Spleen (tissue), 11 donors: ENCODE measurements around the gene SRSF9. TPM values are rescaled to one million over a fixed set of nuclear protein-coding genes. Genes with fewer than 3 reads are reported as not detected.
A peak's percentile ranks its signal among the peaks of the same experiment; 100 is the strongest.

ENCODE experiments used
- DNase-seq: peaks from one replicate; pipeline ENCODE4 v3.0.0-alpha.2; 2020
- H3K27ac ChIP-seq, 8 donors: fragments of 200-600 bp; sonication (generic) in 7 of 8; 1 replicate in 4 of 8; 2 replicates in 4 of 8; pipeline versions ENCODE4 v1.5.0 to v1.8.0; 2016 to 2021; ENCODE audit warnings: inconsistent platforms in 4 of 8, mild to moderate bottlenecking in 4 of 8, moderate library complexity in 1 of 8
- H3K27me3 ChIP-seq, 7 donors: fragments of 200-600 bp; sonication (generic) in 6 of 7; replicated peaks in 1 of 7; 1 replicate in 4 of 7; 2 replicates in 3 of 7; pipeline versions ENCODE4 v1.5.0 to v1.8.0; 2016 to 2021; ENCODE audit warnings: inconsistent platforms in 3 of 7, mild to moderate bottlenecking in 1 of 7
- H3K36me3 ChIP-seq, 6 donors: fragments of 200-600 bp; sonication (generic) in 5 of 6; 1 replicate in 4 of 6; 2 replicates in 2 of 6; pipeline versions ENCODE4 v1.5.0 to v1.8.0; 2016 to 2021; ENCODE audit warnings: inconsistent platforms in 2 of 6
- H3K4me1 ChIP-seq, 6 donors: fragments of 200-600 bp; sonication (generic) in 5 of 6; 1 replicate in 3 of 6; 2 replicates in 3 of 6; pipeline versions ENCODE4 v1.5.0 to v1.8.0; 2016 to 2021; ENCODE audit warnings: inconsistent platforms in 3 of 6
- H3K4me3 ChIP-seq, 8 donors: fragments of 200-600 bp; sonication (generic) in 7 of 8; 1 replicate in 4 of 8; 2 replicates in 4 of 8; pipeline versions ENCODE4 v1.5.0 to v1.8.0; 2016 to 2021; ENCODE audit warnings: inconsistent platforms in 4 of 8, mild to moderate bottlenecking in 4 of 8, moderate library complexity in 2 of 8
- H3K9me3 ChIP-seq, 8 donors: fragments of 200-600 bp; sonication (generic) in 7 of 8; 1 replicate in 4 of 8; 2 replicates in 4 of 8; pipeline versions ENCODE4 v1.5.0 to v1.8.0; 2016 to 2021; ENCODE audit warnings: inconsistent platforms in 4 of 8
- CTCF ChIP-seq, 11 experiments: fragments of 200-600 bp in 7 of 11; fragments of 450-650 bp in 4 of 11; sonication (generic) in 4 of 11; IDR thresholded peaks in 8 of 11; conservative IDR thresholded peaks in 3 of 11; 1 replicate in 7 of 11; 2 replicates in 4 of 11; pipeline versions ENCODE4 v1.4.0 to v1.8.0; 2016 to 2021; ENCODE audit warnings: antibody characterized with exemption in 11 of 11, inconsistent platforms in 4 of 11, mild to moderate bottlenecking in 1 of 11
- POLR2A ChIP-seq, 3 donors: fragments of 450-650 bp; IDR thresholded peaks; one replicate each; pipeline ENCODE4 v1.5.1; 2017; ENCODE audit warnings: antibody characterized with exemption in 3 of 3, mild to moderate bottlenecking in 1 of 3
- POLR2AphosphoS5 ChIP-seq, 3 donors: sonication (generic); formaldehyde crosslinking; IDR thresholded peaks; one replicate each; pipeline ENCODE4 v1.5.1; 2017; ENCODE audit warnings: antibody characterized with exemption in 3 of 3
- WGBS, 5 donors: extraction: QIAGEN DNeasy Blood & Tissue Kit in 3 of 5; methylation state at CpG; one replicate each; pipeline versions ENCODE4 v1.1.5 to v1.1.7; 2013 to 2018; 5-methylcytosine and 5-hydroxymethylcytosine counted together
- intact Hi-C: fragments of 100-400 bp; cut with DNase I; formaldehyde crosslinking; loops from one replicate; pipeline ENCODE4 v1.15.0; 2023; ENCODE audit warnings: low total_unique reads
- polyA plus RNA-seq, 3 donors: library from polyadenylated mRNA; stranded (reverse); fragments of 200-250 nt; gene quantifications; one replicate each; pipeline ENCODE4 v1.2.1, GENCODE V29; 2013
- total RNA-seq, 7 donors: library from RNA; depleted of rRNA in 3 of 7; stranded (reverse); fragments of >200 nt in 3 of 7; fragmentation: NEBNext Ultra II Directional in 4 of 7; extraction: Animal tissue kit (Norgen Biotek cat#: 25700) in 4 of 7; gene quantifications; one replicate each; pipeline versions ENCODE4 v1.1.0 to v1.2.1, GENCODE V29; 2016 to 2021
- donor health status: healthy with polysubstance abuse.
- donor health status: DM: no; HTN: no; CAD: no; lungs with moderate emphysema.
- donor health status: DM: no; HTN: no; CAD: no.
- donor health status: Bipolar disorder and iron deficiency.
- donor health status: healthy.
- donor health status: DM: no; HTN: no; CAD: no.
- donor health status: DM: yes; HTN: yes; CAD: no.

The SRSF9 gene
- total and polyA plus RNA-seq, 10 donors = 107 to 166 (median 143) TPM

GRCh38 chr12:120465756-120466155 lies 3.8 kb downstream of the SRSF9 start:
- TF ChIP-seq POLR2A (IDR thresholded peaks at IDR 0.05) (no peak), POLR2AphosphoS5 (IDR thresholded peaks at IDR 0.05) (no peak), CTCF (IDR thresholded peaks at IDR 0.05 in 8 of 11, conservative IDR thresholded peaks at IDR 0.05 in 3 of 11) (no peak)
- H3K4me3 ChIP-seq = no peak overlapping the region
- intact Hi-C loops = no loop called here
- H3K36me3 ChIP-seq = peaks cover 0 to 70% (median 61%) of the 10 kb centered on the region in 6 donors
- 45 to 61% (median 50%) methylated on average over 5 of the region's 5 CpGs for WGBS, 5 donors
- H3K9me3 ChIP-seq = no peaks in the 10 kb centered on the region
- no peaks in the 10 kb centered on the region for H3K27me3 ChIP-seq
- peak overlapping the region in 1 of 8 donors; percentile 18 for H3K27ac ChIP-seq
- no peak for DNase-seq
- H3K4me1 ChIP-seq = peaks cover 28 to 69% (median 44%) of the 10 kb centered on the region in 6 donors

- no peak for DNase-seq
- WGBS, 5 donors = 88 to 94% (median 92%) methylated on average over 5 of the region's 5 CpGs
- H3K9me3 ChIP-seq = no peaks in the 10 kb centered on the region
- H3K36me3 ChIP-seq = peaks cover 0 to 91% (median 82%) of the 10 kb centered on the region in 6 donors
- no peaks in the 10 kb centered on the region for H3K27me3 ChIP-seq
- H3K27ac ChIP-seq = no peak overlapping the region
- H3K4me3 ChIP-seq = no peak overlapping the region
- intact Hi-C loops = no loop called here
- H3K4me1 ChIP-seq = peaks cover 23 to 57% (median 34%) of the 10 kb centered on the region in 6 donors
- TF ChIP-seq CTCF (IDR thresholded peaks at IDR 0.05 in 8 of 11, conservative IDR thresholded peaks at IDR 0.05 in 3 of 11) (no peak), POLR2A (IDR thresholded peaks at IDR 0.05) (no peak), POLR2AphosphoS5 (IDR thresholded peaks at IDR 0.05) (no peak)
Measured at GRCh38 chr12:120463712-120464111, 5.8 kb downstream of the SRSF9 start.

GRCh38 chr12:120462099-120462640 lies 7.4 kb downstream of the SRSF9 start:
- no peak for DNase-seq
- Histone ChIP-seq H3K4me3 (no peak overlapping the region), H3K27me3 (no peaks in the 10 kb centered on the region), H3K4me1 (peaks cover 17 to 42% (median 20%) of the 10 kb centered on the region in 6 donors), H3K27ac (no peak overlapping the region), H3K36me3 (peaks cover 0 to 100% (median 93%) of the 10 kb centered on the region in 6 donors), H3K9me3 (no peaks in the 10 kb centered on the region)
- intact Hi-C loops = no loop called here
- WGBS, 5 donors = 85 to 96% (median 89%) methylated on average over 3 of the region's 3 CpGs
- TF ChIP-seq POLR2A (IDR thresholded peaks at IDR 0.05) = no peak

- Histone ChIP-seq H3K4me1 (peaks cover 0 to 22% (median under 1%) of the 10 kb centered on the region in 6 donors), H3K27ac (no peak overlapping the region), H3K27me3 (no peaks in the 10 kb centered on the region), H3K36me3 (peaks cover 0 to 100% (median 95%) of the 10 kb centered on the region in 6 donors), H3K9me3 (no peaks in the 10 kb centered on the region), H3K4me3 (no peak overlapping the region)
- DNase-seq = no peak
- TF ChIP-seq POLR2AphosphoS5 (IDR thresholded peaks at IDR 0.05) (no peak), POLR2A (IDR thresholded peaks at IDR 0.05) (no peak), CTCF (IDR thresholded peaks at IDR 0.05 in 8 of 11, conservative IDR thresholded peaks at IDR 0.05 in 3 of 11) (no peak)
- intact Hi-C loops = no loop called here
- WGBS, 5 donors = 90 to 95% (median 93%) methylated on average over 3 of the region's 3 CpGs
Measured at GRCh38 chr12:120460157-120460556, 9.4 kb downstream of the SRSF9 start.
